IPS-18a (cell line): ENCODE data around the gene FOS.

Experiments used
- H3K27ac ChIP-seq: one replicate; pipeline ENCODE4 v1.5.1; 2013; ENCODE audit warnings: low read length
- H3K27me3 ChIP-seq: one replicate; pipeline ENCODE4 v1.6.1; 2013; ENCODE audit warnings: mild to moderate bottlenecking, low read length; ENCODE audit not compliant: control insufficient read depth, insufficient read depth
- H3K36me3 ChIP-seq: one replicate; pipeline ENCODE4 v1.6.1; 2013; ENCODE audit warnings: low read depth, low read length; ENCODE audit not compliant: control insufficient read depth
- H3K4me1 ChIP-seq: one replicate; pipeline ENCODE4 v1.6.1; 2013; ENCODE audit warnings: low read depth, low read length; ENCODE audit not compliant: control insufficient read depth
- H3K4me3 ChIP-seq: one replicate; pipeline ENCODE4 v1.5.1; 2013; ENCODE audit warnings: low read length
- H3K9ac ChIP-seq: one replicate; pipeline ENCODE4 v1.6.1; 2013; ENCODE audit warnings: mild to moderate bottlenecking, low read length, moderate library complexity
- H3K9me3 ChIP-seq: one replicate; pipeline ENCODE4 v1.6.1; 2013; ENCODE audit warnings: low read depth, low read length; ENCODE audit not compliant: control insufficient read depth

Gene FOS

DNA sequence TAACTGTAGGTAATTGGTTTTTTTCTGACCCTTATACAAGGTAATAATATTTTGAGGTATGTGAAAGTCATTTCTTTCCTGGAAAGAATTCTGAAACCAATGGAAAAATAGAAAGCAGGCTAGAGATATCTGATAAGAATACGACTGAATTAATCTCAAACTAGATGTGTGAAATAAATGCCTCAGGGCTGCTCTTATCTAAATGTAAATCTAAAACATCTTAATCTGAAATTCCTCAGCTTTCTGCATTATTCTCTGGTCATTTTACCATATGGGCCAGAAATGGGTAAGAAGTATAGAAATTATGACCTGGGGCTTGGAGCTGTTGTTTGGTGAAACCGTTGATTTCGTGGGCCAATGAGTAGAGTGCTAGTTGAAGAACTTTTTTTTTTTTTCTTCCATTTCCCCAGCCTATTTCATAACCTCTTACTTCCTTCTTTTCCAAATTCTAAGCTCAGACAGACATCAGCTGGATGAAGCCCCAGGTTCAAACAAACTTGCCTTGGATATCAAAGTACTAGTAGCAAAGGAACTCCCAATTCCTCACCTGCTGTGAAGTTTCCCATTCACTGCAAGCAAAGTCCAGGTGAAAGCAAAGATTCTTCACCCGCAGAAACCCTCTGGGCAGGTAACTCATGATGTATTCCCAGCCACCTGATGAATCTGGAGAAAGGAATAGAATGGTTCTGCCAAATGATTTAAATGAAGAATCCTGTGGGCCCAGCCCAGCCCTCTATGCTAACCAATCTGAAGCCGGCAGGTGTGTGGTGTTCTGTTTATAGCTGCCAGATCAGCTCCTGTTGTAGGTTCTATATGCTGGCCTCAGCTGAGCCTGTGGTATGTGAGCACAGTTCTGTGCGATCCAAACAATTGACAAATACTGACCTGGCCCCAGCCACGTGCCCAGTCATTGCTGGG, 9.7 kb upstream of the FOS start:
- Histone ChIP-seq H3K9me3 (no peaks in the 10 kb centered on the region), H3K36me3 (no peaks in the 10 kb centered on the region), H3K27me3 (no peaks in the 10 kb centered on the region), H3K4me1 (peaks cover 8% of the 10 kb centered on the region), H3K27ac (no peak overlapping the region), H3K9ac (no peak overlapping the region), H3K4me3 (no peak overlapping the region)

DNA sequence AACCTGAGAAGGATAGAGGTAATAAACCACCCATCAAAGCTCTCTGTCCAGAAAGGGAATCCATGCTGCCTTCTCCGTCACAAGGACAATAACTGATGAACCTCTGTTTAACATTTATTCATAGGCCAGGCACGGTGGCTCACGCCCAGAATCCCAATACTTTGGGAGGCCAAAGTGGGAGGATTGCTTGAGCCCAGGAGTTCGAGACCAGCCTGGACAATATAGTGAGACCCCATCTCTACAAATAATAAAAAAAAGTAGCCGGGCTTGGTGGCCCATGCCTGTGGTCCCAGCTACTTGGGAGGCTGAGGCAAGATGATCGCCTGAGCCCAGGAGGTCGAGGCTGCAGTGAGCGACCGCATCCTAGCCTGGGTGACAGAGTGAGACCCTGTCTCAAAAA, 7.1 kb upstream of the FOS start:
- Histone ChIP-seq H3K36me3 (no peaks in the 10 kb centered on the region), H3K27ac (no peak overlapping the region), H3K4me1 (peaks cover 10% of the 10 kb centered on the region), H3K4me3 (no peak overlapping the region), H3K27me3 (peaks cover 24% of the 10 kb centered on the region), H3K9me3 (no peaks in the 10 kb centered on the region), H3K9ac (no peak overlapping the region)

DNA sequence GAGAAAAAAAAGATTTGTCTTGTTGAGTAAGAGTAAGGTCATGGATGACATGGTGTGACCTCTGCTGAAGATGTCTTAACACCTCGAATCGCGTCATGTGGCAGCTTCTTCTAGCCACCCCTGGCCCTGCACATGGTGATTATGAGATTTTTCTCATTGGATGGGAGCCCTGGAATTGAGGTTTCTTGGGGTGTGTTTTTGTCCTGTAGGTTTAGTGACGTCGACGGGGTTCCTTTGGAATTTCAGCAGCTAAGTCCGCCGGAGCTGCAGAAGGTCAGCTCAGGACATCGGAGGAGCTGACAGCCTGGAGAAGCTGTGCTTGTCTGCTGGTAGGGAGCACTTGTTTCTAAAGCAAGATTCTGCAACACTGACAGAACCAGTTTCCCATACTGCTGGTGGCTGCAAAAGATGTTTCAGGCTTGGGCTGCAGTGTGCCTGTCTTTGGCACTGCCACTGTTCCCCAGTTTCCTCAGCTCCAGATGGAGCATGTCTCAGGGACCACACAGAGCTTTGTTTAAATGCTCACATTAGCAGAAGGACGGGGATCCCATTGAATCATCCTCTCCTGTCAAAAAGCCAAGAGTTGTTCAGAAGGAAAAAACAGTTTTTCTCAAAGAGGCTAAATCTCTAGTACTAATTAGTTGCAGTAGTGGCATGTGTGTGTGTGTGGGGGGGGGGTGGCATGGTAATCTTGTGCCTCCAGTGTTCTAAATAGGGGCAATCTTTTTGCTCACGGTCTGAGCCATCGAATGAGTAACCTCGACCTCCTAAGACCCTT, 5.2 kb upstream of the FOS start:
- Histone ChIP-seq H3K4me1 (peaks cover 10% of the 10 kb centered on the region), H3K4me3 (no peak overlapping the region)

DNA sequence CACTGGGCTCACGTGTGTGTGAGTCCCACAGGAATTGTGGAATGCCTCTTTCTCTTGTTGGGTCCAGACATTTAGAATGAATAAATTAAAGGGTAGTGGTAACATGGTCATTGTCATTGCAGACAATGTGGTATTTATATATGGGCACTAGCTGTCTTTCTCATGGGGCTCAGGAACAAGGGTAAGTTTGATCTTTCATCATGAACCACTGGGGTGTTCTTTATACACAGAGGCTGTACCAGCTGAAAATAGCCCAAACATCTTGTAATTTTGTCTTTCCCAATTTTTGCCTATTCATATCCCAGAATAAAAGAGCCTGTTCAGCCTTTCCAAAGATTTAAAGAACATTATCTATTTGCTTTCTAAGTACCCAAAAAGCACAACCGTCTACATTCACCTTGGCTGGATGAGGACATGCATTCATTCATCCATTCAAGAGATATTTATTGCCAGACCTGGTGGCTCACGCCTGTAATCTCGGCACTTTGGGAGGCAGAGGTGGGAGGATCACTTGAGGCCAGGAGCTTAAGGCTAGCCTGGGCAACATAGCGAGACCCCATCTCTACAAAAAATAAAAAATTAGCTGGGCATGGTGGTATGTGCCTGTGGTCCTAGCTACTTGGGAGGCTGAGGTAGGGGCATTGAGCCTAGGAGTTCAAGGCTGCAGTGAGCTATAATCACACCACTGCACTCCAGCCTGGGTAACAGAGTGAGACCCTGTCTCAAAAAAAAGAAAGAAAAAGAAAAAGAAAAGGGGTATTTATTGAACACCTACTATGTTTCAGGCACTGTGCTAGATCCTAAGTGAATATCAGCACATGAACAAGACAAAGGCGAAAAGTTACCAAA, 4.4 kb upstream of the FOS start:
- no peak overlapping the region for H3K9ac ChIP-seq
- no peak overlapping the region for H3K27ac ChIP-seq
- H3K36me3 ChIP-seq: no peaks in the 10 kb centered on the region
- no peak overlapping the region for H3K4me3 ChIP-seq
- peaks cover 44% of the 10 kb centered on the region for H3K27me3 ChIP-seq
- H3K9me3 ChIP-seq: no peaks in the 10 kb centered on the region
- H3K4me1 ChIP-seq: peaks cover 10% of the 10 kb centered on the region

More for the DNA sequence above, 5.2 kb upstream of the FOS start:
- no peaks in the 10 kb centered on the region for H3K36me3 ChIP-seq
- peaks cover 40% of the 10 kb centered on the region for H3K27me3 ChIP-seq
- H3K9me3 ChIP-seq: no peaks in the 10 kb centered on the region
- H3K9ac ChIP-seq: no peak overlapping the region
- no peak overlapping the region for H3K27ac ChIP-seq

DNA sequence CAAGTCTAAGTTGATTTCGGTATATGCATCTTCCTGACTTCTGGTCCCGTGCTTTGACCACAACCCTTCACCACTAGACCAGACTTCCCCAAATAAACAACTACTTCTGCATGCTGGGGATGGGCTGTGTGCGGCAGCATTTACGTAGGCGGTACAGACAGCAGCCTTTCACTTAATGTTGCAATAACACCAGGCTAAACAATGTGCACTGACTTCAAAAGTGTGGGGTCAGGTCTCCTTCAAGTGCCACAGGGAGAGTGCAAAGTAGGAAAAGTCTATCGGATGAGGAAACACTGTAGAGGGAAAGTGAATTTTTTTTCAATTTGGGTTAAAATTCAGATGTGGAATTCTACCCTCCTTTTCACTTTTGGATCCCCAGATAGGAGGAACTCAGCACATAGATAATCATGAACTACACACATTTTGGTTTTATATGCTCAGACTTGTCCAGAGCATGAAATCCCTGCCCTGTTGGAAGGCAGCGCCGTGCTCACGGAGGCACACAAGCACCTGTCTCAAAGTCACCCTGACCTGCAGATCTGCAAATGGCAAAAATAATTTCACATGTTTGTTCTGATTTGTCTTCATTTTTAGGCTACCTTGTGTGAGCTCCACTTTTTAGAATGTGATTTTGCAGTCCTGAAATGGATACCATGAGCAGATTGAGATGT, 3.6 kb upstream of the FOS start:
- Histone ChIP-seq H3K27ac (no peak overlapping the region), H3K4me1 (peaks cover 16% of the 10 kb centered on the region), H3K36me3 (no peaks in the 10 kb centered on the region), H3K27me3 (peaks cover 51% of the 10 kb centered on the region), H3K9me3 (no peaks in the 10 kb centered on the region), H3K4me3 (no peak overlapping the region), H3K9ac (no peak overlapping the region)

DNA sequence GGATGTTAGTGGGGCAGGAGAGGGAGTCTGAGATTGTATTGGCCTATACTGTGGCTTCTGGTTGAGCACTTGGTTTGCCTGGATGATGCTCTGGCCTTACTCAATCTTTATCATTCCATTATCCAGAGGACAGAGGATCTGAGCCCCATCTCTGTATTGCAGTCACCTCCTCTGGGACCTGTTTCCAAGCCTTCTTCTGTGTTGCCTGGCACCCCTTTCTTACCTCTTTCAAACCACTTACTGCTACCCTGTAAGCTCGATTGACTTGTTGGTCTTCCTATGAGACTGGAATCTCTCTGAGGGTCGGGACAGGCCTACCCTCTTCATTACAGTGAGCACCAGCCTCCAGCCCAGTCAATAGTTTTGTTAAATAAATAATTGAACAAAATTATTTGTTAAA, 3.0 kb upstream of the FOS start:
- no peaks in the 10 kb centered on the region for H3K9me3 ChIP-seq
- H3K27ac ChIP-seq: no peak overlapping the region
- H3K4me1 ChIP-seq: peaks cover 21% of the 10 kb centered on the region
- no peak overlapping the region for H3K4me3 ChIP-seq
- H3K9ac ChIP-seq: no peak overlapping the region
- peaks cover 57% of the 10 kb centered on the region for H3K27me3 ChIP-seq
- H3K36me3 ChIP-seq: peaks cover 2% of the 10 kb centered on the region

DNA sequence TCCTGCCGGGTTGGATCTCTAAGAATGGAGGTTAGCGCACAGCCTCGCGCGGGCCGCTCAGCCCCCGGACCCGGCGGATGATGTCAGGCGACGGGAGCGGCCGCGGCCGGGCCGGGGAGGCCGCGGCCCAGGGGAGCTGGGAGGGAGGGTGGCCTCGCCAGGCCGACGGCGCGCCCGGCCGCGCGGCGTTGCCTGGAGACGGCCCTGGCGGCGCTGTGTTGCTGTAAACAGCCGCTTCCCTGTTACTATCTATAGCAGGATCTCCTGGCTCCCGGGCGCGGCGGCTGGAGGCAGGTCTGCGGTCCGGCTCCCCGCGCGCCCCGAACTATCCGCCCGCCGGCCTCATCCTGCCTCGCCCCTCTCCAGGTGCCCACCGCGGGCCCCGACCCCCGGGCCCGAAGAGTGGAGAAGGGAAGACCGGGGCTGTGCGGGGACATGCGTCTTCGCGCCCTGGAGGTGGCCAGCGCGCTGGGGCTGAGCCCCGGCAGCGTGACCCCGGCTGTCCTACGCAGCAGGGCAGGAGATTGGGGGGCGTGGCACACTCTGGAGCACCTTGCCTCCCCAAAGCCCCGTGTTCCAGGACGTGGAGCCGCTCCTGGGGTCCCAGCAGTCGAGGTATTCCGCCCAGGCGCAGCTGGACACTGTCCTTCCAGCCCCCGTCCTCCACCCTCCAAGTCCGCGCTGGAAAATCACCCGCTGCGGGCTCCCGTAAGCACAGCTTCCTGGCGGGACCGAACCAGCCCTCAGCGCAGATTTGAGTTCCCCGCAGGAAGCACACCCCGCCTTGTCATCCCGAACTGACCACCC, 1.4 kb upstream of the FOS start:
- H3K9me3 ChIP-seq: no peaks in the 10 kb centered on the region
- peak overlapping the region; percentile 37 for H3K27ac ChIP-seq
- H3K9ac ChIP-seq: peak overlapping the region; percentile 91
- peak overlapping the region; percentile 94 for H3K4me3 ChIP-seq
- H3K4me1 ChIP-seq: peaks cover 26% of the 10 kb centered on the region
- H3K27me3 ChIP-seq: peaks cover 64% of the 10 kb centered on the region
- H3K36me3 ChIP-seq: peaks cover 14% of the 10 kb centered on the region

DNA sequence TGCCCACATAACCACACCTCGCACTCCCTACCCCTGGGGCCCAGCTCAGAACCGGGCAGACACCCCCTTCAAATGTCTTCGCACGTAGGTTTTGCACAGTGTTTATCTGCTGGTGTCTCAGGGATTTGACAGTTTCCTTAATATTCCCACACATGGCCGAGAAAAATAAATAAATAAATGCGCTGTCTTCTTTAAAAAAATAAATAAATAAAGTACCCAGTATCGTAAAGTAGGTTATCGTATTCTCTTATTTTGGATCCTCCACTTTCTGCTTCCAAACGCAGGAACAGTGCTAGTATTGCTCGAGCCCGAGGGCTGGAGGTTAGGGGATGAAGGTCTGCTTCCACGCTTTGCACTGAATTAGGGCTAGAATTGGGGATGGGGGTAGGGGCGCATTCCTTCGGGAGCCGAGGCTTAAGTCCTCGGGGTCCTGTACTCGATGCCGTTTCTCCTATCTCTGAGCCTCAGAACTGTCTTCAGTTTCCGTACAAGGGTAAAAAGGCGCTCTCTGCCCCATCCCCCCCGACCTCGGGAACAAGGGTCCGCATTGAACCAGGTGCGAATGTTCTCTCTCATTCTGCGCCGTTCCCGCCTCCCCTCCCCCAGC, 710 bp upstream of the FOS start:
- peak overlapping the region; percentile 77 for H3K27ac ChIP-seq
- peaks cover 64% of the 10 kb centered on the region for H3K27me3 ChIP-seq
- peaks cover 14% of the 10 kb centered on the region for H3K36me3 ChIP-seq
- peaks cover 26% of the 10 kb centered on the region for H3K4me1 ChIP-seq
- no peaks in the 10 kb centered on the region for H3K9me3 ChIP-seq
- peak overlapping the region; percentile 94 for H3K4me3 ChIP-seq
- H3K9ac ChIP-seq: peak overlapping the region; percentile 91

DNA sequence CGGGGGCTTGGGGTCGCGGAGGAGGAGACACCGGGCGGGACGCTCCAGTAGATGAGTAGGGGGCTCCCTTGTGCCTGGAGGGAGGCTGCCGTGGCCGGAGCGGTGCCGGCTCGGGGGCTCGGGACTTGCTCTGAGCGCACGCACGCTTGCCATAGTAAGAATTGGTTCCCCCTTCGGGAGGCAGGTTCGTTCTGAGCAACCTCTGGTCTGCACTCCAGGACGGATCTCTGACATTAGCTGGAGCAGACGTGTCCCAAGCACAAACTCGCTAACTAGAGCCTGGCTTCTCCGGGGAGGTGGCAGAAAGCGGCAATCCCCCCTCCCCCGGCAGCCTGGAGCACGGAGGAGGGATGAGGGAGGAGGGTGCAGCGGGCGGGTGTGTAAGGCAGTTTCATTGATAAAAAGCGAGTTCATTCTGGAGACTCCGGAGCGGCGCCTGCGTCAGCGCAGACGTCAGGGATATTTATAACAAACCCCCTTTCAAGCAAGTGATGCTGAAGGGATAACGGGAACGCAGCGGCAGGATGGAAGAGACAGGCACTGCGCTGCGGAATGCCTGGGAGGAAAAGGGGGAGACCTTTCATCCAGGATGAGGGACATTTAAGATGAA, 630 bp downstream of the FOS start:
- Histone ChIP-seq H3K9me3 (no peaks in the 10 kb centered on the region), H3K27me3 (peaks cover 63% of the 10 kb centered on the region), H3K9ac (peak overlapping the region; percentile 91), H3K36me3 (peaks cover 14% of the 10 kb centered on the region), H3K4me3 (peak overlapping the region; percentile 94), H3K27ac (no peak overlapping the region), H3K4me1 (peaks cover 26% of the 10 kb centered on the region)
